Measurements from ENCODE around the gene GAD1. TPM values are rescaled to one million over a fixed set of nuclear protein-coding genes. Genes with fewer than 3 reads are reported as not detected.

GAD1 gene
- 2.4 TPM for polyA plus RNA-seq (2013)

DNA sequence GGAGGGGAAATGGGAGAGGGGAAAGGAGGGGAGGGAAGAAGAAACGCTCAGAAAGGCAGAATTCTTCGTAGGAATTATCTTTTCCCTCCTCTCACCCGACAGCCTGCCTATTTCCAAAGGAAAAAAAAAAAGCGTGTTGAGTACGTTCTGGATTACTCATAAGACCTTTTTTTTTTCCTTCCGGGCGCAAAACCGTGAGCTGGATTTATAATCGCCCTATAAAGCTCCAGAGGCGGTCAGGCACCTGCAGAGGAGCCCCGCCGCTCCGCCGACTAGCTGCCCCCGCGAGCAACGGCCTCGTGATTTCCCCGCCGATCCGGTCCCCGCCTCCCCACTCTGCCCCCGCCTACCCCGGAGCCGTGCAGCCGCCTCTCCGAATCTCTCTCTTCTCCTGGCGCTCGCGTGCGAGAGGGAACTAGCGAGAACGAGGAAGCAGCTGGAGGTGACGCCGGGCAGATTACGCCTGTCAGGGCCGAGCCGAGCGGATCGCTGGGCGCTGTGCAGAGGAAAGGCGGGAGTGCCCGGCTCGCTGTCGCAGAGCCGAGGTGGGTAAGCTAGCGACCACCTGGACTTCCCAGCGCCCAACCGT, at the start of gene GAD1:
Gene GAD1, plus strand, starts transcription at position 384 of the 589 bp plus-strand sequence. CDS start 1,705 bp downstream, outside the sequence.
- Histone ChIP-seq H3K4me3 (ENCODE audit: control insufficient read depth in 1 of 7, extremely low read depth in 1 of 7, insufficient read depth in 4 of 7, low read depth in 2 of 7, low read length in 6 of 7) (peak within 1 kb of the TSS; percentile 27 to 75 (median 56)), H3K27me3 (replicated peaks in 2 of 5; ENCODE audit: control insufficient read depth in 4 of 5, insufficient read depth in 5 of 5, low read length in 4 of 5) (peaks cover 14 to 82% (median 68%) of the 10 kb centered on the region in 5 experiments), H3K27ac (ENCODE audit: insufficient read depth in 1 of 2, low read depth in 1 of 2, low read length in 2 of 2, poor library complexity in 1 of 2, severe bottlenecking in 2 of 2) (no peak within 1 kb of the TSS), H3K36me3 (ENCODE audit: control insufficient read depth in 4 of 4, insufficient read depth in 4 of 4, low read length in 3 of 4) (no peaks in the 10 kb centered on the region), H3K4me1 (ENCODE audit: control extremely low read depth in 1 of 4, control insufficient read depth in 4 of 4, insufficient read depth in 4 of 4, low read length in 3 of 4) (peaks cover 2 to 57% (median 47%) of the 10 kb centered on the region in 4 experiments), H3K9me3 (ENCODE audit: control extremely low read depth in 1 of 5, control insufficient read depth in 4 of 5, insufficient read depth in 2 of 5, low read depth in 1 of 5, low read length in 4 of 5) (peaks cover 0 to 3% (median 0%) of the 10 kb centered on the region in 5 experiments)
- ChIA-PET POLR2A (interaction anchor here (1.0 to 1.2 kb wide), 2 partner anchors 10 to 56 kb away, joined by 3 to 5 read pairs; no protein-coding TSS in a partner anchor), CTCF (interaction anchor here (0.6 to 9.2 kb wide), 19 partner anchors 8 to 1321 kb away, joined by 3 to 92 read pairs (median 5); no protein-coding TSS in a partner anchor)
- DNase-seq: peak; percentile 90 to 96 (median 96)
- WGBS (ENCODE audit: insufficient coverage): 0% methylated on average over 16 of the region's 49 CpGs

- peak within 1 kb of the TSS; percentile 39 to 89 (median 70) for H3K4me3 ChIP-seq (ENCODE audit: control insufficient read depth in 1 of 7, extremely low read depth in 1 of 7, insufficient read depth in 4 of 7, low read depth in 2 of 7, low read length in 6 of 7)
- no peaks in the 10 kb centered on the region for H3K9me3 ChIP-seq (ENCODE audit: control extremely low read depth in 1 of 5, control insufficient read depth in 4 of 5, insufficient read depth in 2 of 5, low read depth in 1 of 5, low read length in 4 of 5)
- H3K36me3 ChIP-seq (ENCODE audit: control insufficient read depth in 4 of 4, insufficient read depth in 4 of 4, low read length in 3 of 4): no peaks in the 10 kb centered on the region
- peaks cover 0 to 60% (median 12%) of the 10 kb centered on the region in 5 experiments for H3K27me3 ChIP-seq (replicated peaks in 2 of 5; ENCODE audit: control insufficient read depth in 4 of 5, insufficient read depth in 5 of 5, low read length in 4 of 5)
- H3K27ac ChIP-seq (ENCODE audit: insufficient read depth in 1 of 2, low read depth in 1 of 2, low read length in 2 of 2, poor library complexity in 1 of 2, severe bottlenecking in 2 of 2): peak within 1 kb of the TSS in 1 of 2 experiments; percentile 71
- ChIA-PET POLR2A (interaction anchor here (1.4 kb wide), 1 partner anchor 9 kb away, joined by 4 read pairs; no protein-coding TSS in a partner anchor), CTCF (interaction anchor here (0.8 to 1.5 kb wide), 4 partner anchors 14 to 367 kb away, joined by 3 to 4 read pairs (median 4); no protein-coding TSS in a partner anchor)
- DNase-seq: peak; percentile 49 to 66 (median 50)
- H3K4me1 ChIP-seq (ENCODE audit: control extremely low read depth in 1 of 4, control insufficient read depth in 4 of 4, insufficient read depth in 4 of 4, low read length in 3 of 4): peaks cover 0 to 14% (median 11%) of the 10 kb centered on the region in 4 experiments
- WGBS (ENCODE audit: insufficient coverage): 10% methylated on average over 11 of the region's 13 CpGs
These were observed 46.6 kb upstream of the GAD1 start, which contains the start of gene ERICH2 for GRCh38 chr2:170770008-170770605. Gene ERICH2 (plus strand): TSS chr2:170770378. CDS start chr2:170770682, 304 bp downstream.

DNA sequence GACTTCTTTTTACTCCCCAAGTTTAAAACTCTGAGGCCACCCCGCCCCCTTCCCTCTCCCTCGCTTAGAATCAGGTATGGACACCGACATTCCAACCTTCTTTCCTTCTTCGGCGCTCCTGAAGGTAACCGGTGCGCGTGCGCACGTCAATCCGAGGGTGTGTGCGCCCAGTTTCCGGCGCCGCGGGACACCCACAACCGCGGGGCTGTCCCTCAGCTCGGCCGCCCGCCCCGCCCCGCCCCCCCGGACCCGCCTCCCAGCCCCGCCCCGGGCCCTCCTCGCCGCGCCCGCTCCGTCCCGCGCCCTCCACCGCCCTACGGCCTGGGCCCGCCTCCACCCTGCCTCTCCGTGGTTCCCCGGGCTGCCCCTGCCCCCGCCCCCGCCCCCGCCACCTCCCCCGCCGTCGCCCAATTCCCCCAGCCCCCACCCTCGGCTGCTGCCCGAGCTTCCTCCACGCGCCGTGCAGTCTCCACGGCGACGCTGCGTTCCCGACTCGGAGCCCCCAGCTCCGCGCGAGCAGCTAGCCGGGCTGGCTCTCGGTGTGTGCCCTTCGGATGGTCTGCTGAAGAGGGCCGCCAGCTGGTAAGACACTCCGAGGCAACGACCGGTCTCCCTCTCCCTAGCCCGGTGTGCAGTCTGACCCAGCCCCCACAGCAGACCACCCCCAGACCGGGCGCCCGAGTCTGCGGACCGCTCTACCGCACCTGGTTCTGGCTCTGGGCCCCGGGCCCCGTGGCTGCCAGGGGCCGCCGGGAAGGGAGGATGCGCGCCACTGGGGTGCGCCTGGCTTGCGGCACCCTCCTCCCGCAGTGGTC, 45.9 kb upstream of the GAD1 start:
- POLR2A ChIA-PET: interaction anchor here (1.4 kb wide), 1 partner anchor 8 kb away, joined by 4 read pairs; no protein-coding TSS in a partner anchor
- CTCF ChIA-PET: interaction anchor here (0.9 to 1.5 kb wide), 2 partner anchors 97 to 368 kb away, joined by 3 to 4 read pairs; no protein-coding TSS in a partner anchor
- Histone ChIP-seq H3K4me1 (ENCODE audit: control extremely low read depth in 1 of 4, control insufficient read depth in 4 of 4, insufficient read depth in 4 of 4, low read length in 3 of 4) (peaks cover 0 to 14% (median 11%) of the 10 kb centered on the region in 4 experiments), H3K9me3 (ENCODE audit: control extremely low read depth in 1 of 5, control insufficient read depth in 4 of 5, insufficient read depth in 2 of 5, low read depth in 1 of 5, low read length in 4 of 5) (no peaks in the 10 kb centered on the region), H3K4me3 (ENCODE audit: control insufficient read depth in 1 of 7, extremely low read depth in 1 of 7, insufficient read depth in 4 of 7, low read depth in 2 of 7, low read length in 6 of 7) (peak overlapping the region; percentile 39 to 89 (median 70)), H3K27me3 (replicated peaks in 2 of 5; ENCODE audit: control insufficient read depth in 4 of 5, insufficient read depth in 5 of 5, low read length in 4 of 5) (peaks cover 0 to 62% (median 12%) of the 10 kb centered on the region in 5 experiments), H3K27ac (ENCODE audit: insufficient read depth in 1 of 2, low read depth in 1 of 2, low read length in 2 of 2, poor library complexity in 1 of 2, severe bottlenecking in 2 of 2) (peak overlapping the region in 1 of 2 experiments; percentile 71), H3K36me3 (ENCODE audit: control insufficient read depth in 4 of 4, insufficient read depth in 4 of 4, low read length in 3 of 4) (no peaks in the 10 kb centered on the region)
- DNase-seq: peak; percentile 46 to 80 (median 78)
- WGBS (ENCODE audit: insufficient coverage): 0% methylated on average over 44 of the region's 82 CpGs

DNA sequence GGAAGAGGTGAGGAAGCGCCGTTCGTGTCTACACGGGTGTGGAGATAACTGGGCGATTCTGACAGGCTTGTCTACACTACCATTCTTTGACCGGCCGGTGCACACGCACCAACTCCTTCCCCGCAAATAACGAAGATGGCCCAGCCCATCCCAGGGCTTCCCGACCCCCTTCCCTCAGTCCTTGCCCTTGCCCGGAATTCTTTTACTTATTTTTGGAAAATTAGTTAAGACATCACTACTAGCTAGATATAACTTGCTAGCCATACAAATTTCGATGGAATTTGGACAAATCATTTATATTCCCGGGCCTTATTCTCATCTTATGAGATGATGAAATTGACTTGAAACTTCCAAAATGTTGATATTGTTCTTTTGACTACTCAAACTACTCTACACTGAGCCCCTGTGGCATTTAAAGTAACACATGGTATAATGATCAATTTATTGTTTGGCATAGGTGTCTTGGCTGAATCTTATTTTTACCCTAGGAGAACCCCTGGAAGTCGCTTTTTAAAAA, 45.2 kb upstream of the GAD1 start:
- CTCF ChIA-PET: no interaction called here
- Histone ChIP-seq H3K9me3 (ENCODE audit: control extremely low read depth in 1 of 5, control insufficient read depth in 4 of 5, insufficient read depth in 2 of 5, low read depth in 1 of 5, low read length in 4 of 5) (no peaks in the 10 kb centered on the region), H3K4me1 (ENCODE audit: control extremely low read depth in 1 of 4, control insufficient read depth in 4 of 4, insufficient read depth in 4 of 4, low read length in 3 of 4) (peaks cover 0 to 14% (median 11%) of the 10 kb centered on the region in 4 experiments), H3K4me3 (ENCODE audit: control insufficient read depth in 1 of 7, extremely low read depth in 1 of 7, insufficient read depth in 4 of 7, low read depth in 2 of 7, low read length in 6 of 7) (peak overlapping the region in 6 of 7 experiments; percentile 40 to 73 (median 60)), H3K27me3 (replicated peaks in 2 of 5; ENCODE audit: control insufficient read depth in 4 of 5, insufficient read depth in 5 of 5, low read length in 4 of 5) (peaks cover 0 to 64% (median 12%) of the 10 kb centered on the region in 5 experiments), H3K36me3 (ENCODE audit: control insufficient read depth in 4 of 4, insufficient read depth in 4 of 4, low read length in 3 of 4) (no peaks in the 10 kb centered on the region), H3K27ac (ENCODE audit: insufficient read depth in 1 of 2, low read depth in 1 of 2, low read length in 2 of 2, poor library complexity in 1 of 2, severe bottlenecking in 2 of 2) (no peak overlapping the region)
- POLR2A ChIA-PET: interaction anchor here (1.4 kb wide), 1 partner anchor 8 kb away, joined by 4 read pairs; no protein-coding TSS in a partner anchor
- no peak for DNase-seq
- WGBS (ENCODE audit: insufficient coverage): 0% methylated on average over 3 of the region's 15 CpGs

DNA sequence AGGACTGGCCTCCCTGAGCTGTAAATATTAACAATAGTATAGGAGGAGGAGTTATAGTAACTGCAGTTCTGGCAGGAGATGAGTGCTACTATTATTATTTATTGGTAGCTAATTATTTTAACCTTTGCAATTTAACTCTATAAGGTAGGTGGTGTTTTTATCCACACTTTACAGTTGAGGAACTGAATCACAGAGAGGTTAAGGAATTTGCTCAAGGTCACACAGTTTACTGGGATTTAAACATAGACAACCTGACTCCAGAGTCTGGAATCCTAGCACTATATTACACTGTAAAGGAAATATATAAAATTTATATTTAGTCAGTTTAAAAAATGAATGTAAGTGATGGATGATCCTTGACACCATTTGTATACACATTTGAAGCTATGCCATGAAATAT, 44.4 kb upstream of the GAD1 start:
- Histone ChIP-seq H3K9me3 (ENCODE audit: control extremely low read depth in 1 of 5, control insufficient read depth in 4 of 5, insufficient read depth in 2 of 5, low read depth in 1 of 5, low read length in 4 of 5) (no peaks in the 10 kb centered on the region), H3K27ac (ENCODE audit: insufficient read depth in 1 of 2, low read depth in 1 of 2, low read length in 2 of 2, poor library complexity in 1 of 2, severe bottlenecking in 2 of 2) (no peak overlapping the region), H3K4me1 (ENCODE audit: control extremely low read depth in 1 of 4, control insufficient read depth in 4 of 4, insufficient read depth in 4 of 4, low read length in 3 of 4) (peaks cover 0 to 14% (median 11%) of the 10 kb centered on the region in 4 experiments), H3K36me3 (ENCODE audit: control insufficient read depth in 4 of 4, insufficient read depth in 4 of 4, low read length in 3 of 4) (no peaks in the 10 kb centered on the region), H3K4me3 (ENCODE audit: control insufficient read depth in 1 of 7, extremely low read depth in 1 of 7, insufficient read depth in 4 of 7, low read depth in 2 of 7, low read length in 6 of 7) (no peak overlapping the region), H3K27me3 (replicated peaks in 2 of 5; ENCODE audit: control insufficient read depth in 4 of 5, insufficient read depth in 5 of 5, low read length in 4 of 5) (peaks cover 0 to 62% (median 12%) of the 10 kb centered on the region in 5 experiments)
- CTCF ChIA-PET: interaction anchor here (0.6 kb wide), 1 partner anchor 101 kb away, joined by 4 read pairs; no protein-coding TSS in a partner anchor
- DNase-seq: no peak
- POLR2A ChIA-PET: no interaction called here

DNA sequence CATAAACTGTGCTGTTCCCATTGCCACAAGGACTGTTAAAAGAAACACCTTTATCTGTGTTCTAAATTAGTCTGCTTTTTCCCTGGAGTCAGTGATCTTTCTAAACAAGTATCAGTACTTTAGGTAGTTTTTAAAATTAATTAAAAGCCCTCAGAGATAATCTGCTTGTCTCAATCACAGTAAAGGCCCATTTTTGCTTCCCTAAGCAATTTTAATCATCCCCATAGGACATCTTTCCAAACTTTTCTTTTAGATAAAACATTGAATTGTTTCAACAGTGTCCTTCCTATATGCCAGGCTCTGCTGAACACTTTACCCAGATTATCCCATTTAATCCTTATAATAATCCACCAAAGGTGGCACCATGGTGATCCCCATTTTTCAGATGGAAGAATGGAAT, 42.6 kb upstream of the GAD1 start:
- Histone ChIP-seq H3K4me1 (ENCODE audit: control extremely low read depth in 1 of 4, control insufficient read depth in 4 of 4, insufficient read depth in 4 of 4, low read length in 3 of 4) (peaks cover 0 to 14% (median 11%) of the 10 kb centered on the region in 4 experiments), H3K4me3 (ENCODE audit: control insufficient read depth in 1 of 7, extremely low read depth in 1 of 7, insufficient read depth in 4 of 7, low read depth in 2 of 7, low read length in 6 of 7) (no peak overlapping the region), H3K9me3 (ENCODE audit: control extremely low read depth in 1 of 5, control insufficient read depth in 4 of 5, insufficient read depth in 2 of 5, low read depth in 1 of 5, low read length in 4 of 5) (no peaks in the 10 kb centered on the region), H3K27me3 (replicated peaks in 2 of 5; ENCODE audit: control insufficient read depth in 4 of 5, insufficient read depth in 5 of 5, low read length in 4 of 5) (peaks cover 6 to 60% (median 12%) of the 10 kb centered on the region in 5 experiments), H3K36me3 (ENCODE audit: control insufficient read depth in 4 of 4, insufficient read depth in 4 of 4, low read length in 3 of 4) (no peaks in the 10 kb centered on the region), H3K27ac (ENCODE audit: insufficient read depth in 1 of 2, low read depth in 1 of 2, low read length in 2 of 2, poor library complexity in 1 of 2, severe bottlenecking in 2 of 2) (no peak overlapping the region)
- DNase-seq: no peak
- POLR2A ChIA-PET: no interaction called here
- CTCF ChIA-PET: no interaction called here
